Right atrium auricular region (tissue), 2 donors: ENCODE data around the gene DCANP1. TPM values are rescaled to one million over a fixed set of nuclear protein-coding genes. Genes with fewer than 3 reads are reported as not detected.
"Not testable (repeated sequence)": the region's sequence is repeated elsewhere in the genome, so short reads cannot be mapped to it uniquely, and the experiment has no call there.

Source experiments
- DNase-seq: peaks from one replicate; pipeline ENCODE4 v3.0.0-alpha.2; 2019; ENCODE audit warnings: low spot score
- H3K27ac ChIP-seq, 2 donors: fragments of 200-600 bp; sonication (generic); 1 replicate in 1 of 2; 2 replicates in 1 of 2; pipeline ENCODE4 v1.5.1; 2016 to 2019
- H3K27me3 ChIP-seq, 2 donors: fragments of 200-600 bp; sonication (generic); one replicate each; pipeline versions ENCODE4 v1.5.1 to v1.6.0; 2017 to 2019
- H3K36me3 ChIP-seq: fragments of 200-600 bp; sonication (generic); one replicate; pipeline ENCODE4 v1.5.1; 2016
- H3K4me1 ChIP-seq, 2 donors: fragments of 200-600 bp; sonication (generic); one replicate each; pipeline versions ENCODE4 v1.5.1 to v1.6.0; 2017 to 2019
- H3K4me3 ChIP-seq, 2 donors: fragments of 200-600 bp; sonication (generic); 1 replicate in 1 of 2; 2 replicates in 1 of 2; pipeline ENCODE4 v1.5.1; 2017 to 2019; ENCODE audit warnings: mild to moderate bottlenecking in 1 of 2, moderate library complexity in 1 of 2
- H3K9me3 ChIP-seq, 2 donors: fragments of 200-600 bp; sonication (generic); one replicate each; pipeline ENCODE4 v1.5.1; 2019
- CTCF ChIP-seq, 2 donors: fragments of 200-600 bp; sonication (generic); IDR thresholded peaks; one replicate each; pipeline ENCODE4 v1.5.1; 2019; ENCODE audit warnings: antibody characterized with exemption in 2 of 2
- total RNA-seq, 2 donors: library from RNA; depleted of rRNA; stranded (reverse); fragments of >200 nt; gene quantifications; one replicate each; pipeline ENCODE4 v1.1.0, GENCODE V29; 2016

Gene DCANP1
- not detected for total RNA-seq

DNA sequence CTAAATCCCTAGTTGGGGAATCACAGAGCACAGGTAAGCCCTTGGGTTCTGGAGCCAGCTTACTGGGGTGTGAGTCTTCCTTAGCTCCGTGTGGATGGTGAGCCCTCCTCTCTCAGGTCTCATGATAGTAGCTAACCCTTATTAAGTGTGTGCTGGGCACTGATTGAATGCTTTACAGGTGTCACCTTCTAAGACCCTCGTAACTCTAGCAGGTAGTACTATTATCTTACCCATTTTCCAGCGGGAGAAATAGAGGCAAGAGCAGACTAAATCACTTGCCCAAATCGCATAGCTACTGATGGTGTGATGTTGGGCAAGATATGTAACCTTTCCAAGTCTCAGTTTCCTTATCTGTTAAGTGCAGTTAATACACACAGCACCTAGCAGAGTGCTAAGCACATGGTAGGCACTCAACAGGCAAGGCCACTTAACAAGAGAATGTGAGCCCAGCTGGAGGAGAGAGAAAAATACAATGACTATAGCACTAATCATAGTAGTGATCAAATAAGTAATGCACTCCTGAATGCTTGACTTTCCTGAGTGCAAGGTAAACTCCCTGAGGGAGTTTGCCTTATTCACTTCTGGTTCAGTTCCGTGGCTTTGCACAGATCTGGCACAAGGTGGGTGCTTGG, at the start of gene DCANP1:
TSS of gene DCANP1 (minus strand) at position 51 of the 632 bp plus-strand sequence. CDS start 240 bp downstream, outside the sequence.
- Histone ChIP-seq H3K4me3 (no peak within 1 kb of the TSS), H3K36me3 (no peaks in the 10 kb centered on the region), H3K27ac (no peak within 1 kb of the TSS), H3K27me3 (no peaks in the 10 kb centered on the region), H3K4me1 (peaks cover 0 to 6% of the 10 kb centered on the region in 2 donors), H3K9me3 (no peaks in the 10 kb centered on the region)
- no peak for DNase-seq
- TF ChIP-seq CTCF (IDR thresholded peaks at IDR 0.05): no peak

GRCh38 chr5:135495531-135495930, 48.4 kb upstream of the DCANP1 start:
- peak; percentile 32 for DNase-seq
- H3K27me3 ChIP-seq: not testable (repeated sequence)

GRCh38 chr5:135494196-135494595, 47.0 kb upstream of the DCANP1 start:
- Histone ChIP-seq H3K9me3 (no peaks in the 10 kb centered on the region), H3K27me3 (peaks cover 12 to 15% of the 10 kb centered on the region in 2 donors), H3K36me3 (no peaks in the 10 kb centered on the region), H3K4me1 (peaks cover 0 to 13% of the 10 kb centered on the region in 2 donors), H3K27ac (no peak overlapping the region), H3K4me3 (no peak overlapping the region)
- peak; percentile 38 for DNase-seq
- no peak for TF ChIP-seq CTCF (IDR thresholded peaks at IDR 0.05)

More at GRCh38 chr5:135495531-135495930, 48.4 kb upstream of the DCANP1 start:
- H3K36me3 ChIP-seq, H3K9me3 ChIP-seq, H3K27ac ChIP-seq, H3K4me1 ChIP-seq, H3K4me3 ChIP-seq: not testable (repeated sequence)

- no peaks in the 10 kb centered on the region for H3K9me3 ChIP-seq
- DNase-seq: peak; percentile 57
- H3K27ac ChIP-seq: no peak overlapping the region
- H3K36me3 ChIP-seq: no peaks in the 10 kb centered on the region
- H3K4me3 ChIP-seq: no peak overlapping the region
- TF ChIP-seq CTCF (IDR thresholded peaks at IDR 0.05): no peak
- H3K27me3 ChIP-seq: peaks cover 12 to 21% of the 10 kb centered on the region in 2 donors
- H3K4me1 ChIP-seq: peaks cover 0 to 19% of the 10 kb centered on the region in 2 donors
Observed at GRCh38 chr5:135493406-135494180, 46.4 kb upstream of the DCANP1 start.

DNA sequence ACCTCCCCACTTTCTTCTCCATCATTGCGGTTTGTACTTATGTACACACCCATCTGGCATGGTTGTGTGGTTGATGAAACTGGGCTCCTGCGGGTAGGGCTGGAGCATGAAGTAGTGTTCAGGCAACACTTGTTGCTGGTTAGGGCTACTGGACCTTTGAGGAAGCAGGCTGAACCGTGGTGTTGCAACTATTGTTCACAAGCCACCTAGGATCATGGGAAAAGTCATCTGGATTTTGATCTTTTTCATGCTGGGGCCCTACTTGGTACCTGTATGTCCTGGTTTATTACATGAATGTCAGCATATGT, 45.1 kb upstream of the DCANP1 start:
- H3K27ac ChIP-seq: no peak overlapping the region
- H3K9me3 ChIP-seq: no peaks in the 10 kb centered on the region
- no peak for DNase-seq
- peaks cover 12 to 31% of the 10 kb centered on the region in 2 donors for H3K27me3 ChIP-seq
- H3K36me3 ChIP-seq: no peaks in the 10 kb centered on the region
- no peak for TF ChIP-seq CTCF (IDR thresholded peaks at IDR 0.05)
- no peak overlapping the region for H3K4me3 ChIP-seq
- peaks cover 0 to 25% of the 10 kb centered on the region in 2 donors for H3K4me1 ChIP-seq

DNA sequence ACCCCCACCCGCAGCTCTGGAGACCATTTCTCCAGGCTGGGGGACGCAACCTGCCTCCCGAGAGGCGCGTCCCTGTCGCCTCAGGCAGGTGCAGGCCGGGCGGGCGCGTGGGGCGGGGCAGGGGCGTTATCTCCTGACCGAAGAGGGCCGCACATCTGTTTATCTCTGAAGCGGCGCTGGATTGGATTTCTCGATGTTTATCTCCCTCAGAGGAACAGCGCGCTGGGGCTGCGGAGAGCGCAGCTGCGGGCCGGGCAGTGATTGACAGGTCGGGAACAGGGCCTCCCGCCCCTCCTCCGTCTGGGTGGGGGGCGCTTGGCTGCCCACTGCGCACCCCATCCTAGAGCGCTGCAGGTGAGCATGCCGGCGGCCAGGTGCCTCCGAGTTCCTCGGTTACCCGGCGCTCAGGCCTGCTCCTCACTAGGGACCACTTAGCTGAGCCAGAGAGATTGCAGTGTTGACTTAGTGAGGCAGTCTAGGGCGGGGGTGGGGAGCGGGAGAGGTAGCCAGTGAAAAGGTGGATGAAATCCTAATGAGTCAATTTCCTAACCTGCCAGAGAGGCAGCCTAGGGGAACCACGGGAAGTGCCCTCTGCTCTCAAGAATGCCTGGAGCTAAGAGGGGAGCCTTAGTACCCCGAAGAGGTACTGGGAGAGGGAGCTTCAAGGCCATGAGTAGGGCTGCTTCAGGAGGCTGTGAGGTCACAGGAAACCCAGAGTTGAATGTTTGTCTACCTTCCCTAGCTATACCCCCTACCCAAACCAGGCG, 44.6 kb upstream of the DCANP1 start:
- no peaks in the 10 kb centered on the region for H3K36me3 ChIP-seq
- no peaks in the 10 kb centered on the region for H3K9me3 ChIP-seq
- no peak for DNase-seq
- peaks cover 12 to 33% of the 10 kb centered on the region in 2 donors for H3K27me3 ChIP-seq
- H3K4me3 ChIP-seq: no peak overlapping the region
- peaks cover 0 to 25% of the 10 kb centered on the region in 2 donors for H3K4me1 ChIP-seq
- no peak overlapping the region for H3K27ac ChIP-seq
- no peak for TF ChIP-seq CTCF (IDR thresholded peaks at IDR 0.05)
